ENCODE data around the gene B9D2. TPM values are rescaled to one million over a fixed set of nuclear protein-coding genes. Genes with fewer than 3 reads are reported as not detected.

B9D2 gene
- total RNA-seq, 2 experiments from 2014 or later, result 21.1 to 26.8 TPM

DNA sequence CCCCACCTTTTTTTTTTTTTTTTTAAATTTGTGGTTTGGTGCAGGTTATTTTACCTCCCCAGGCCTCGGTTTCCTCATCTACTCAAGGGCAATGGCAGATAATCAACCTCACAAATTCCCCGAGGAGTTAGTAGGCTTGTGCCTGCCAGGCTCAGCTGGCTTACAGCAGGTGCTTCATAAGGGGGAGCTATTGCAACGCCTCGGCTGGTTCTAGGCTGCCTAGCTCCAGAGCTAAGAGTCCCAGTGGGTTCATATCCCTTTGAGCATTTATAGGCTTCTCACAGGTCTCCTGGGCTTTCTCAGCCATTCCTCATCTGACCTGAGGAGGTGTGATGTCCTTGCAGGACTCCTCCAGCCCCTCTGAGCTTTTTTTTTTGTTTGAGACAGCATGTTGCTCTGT is 44.3 kb upstream of the B9D2 start:
- H3K4me3 ChIP-seq (ENCODE audit: low read length), result no peak overlapping the region
- H3K36me3 Mint-ChIP-seq (ENCODE audit: low read depth), result peaks cover 30% of the 10 kb centered on the region
- intact Hi-C loops (cut with DNase I, micrococcal nuclease), result no loop called here
- peaks cover 15% of the 10 kb centered on the region for H3K4me1 ChIP-seq (ENCODE audit: insufficient read depth, low read length)
- DNase-seq, result no peak
- ChIA-PET CTCF (interaction anchor here (0.7 kb wide), 1 partner anchor 359 kb away, joined by 3 read pairs; no protein-coding TSS in a partner anchor), POLR2A (no interaction called here)
- no peak overlapping the region for H3K27ac ChIP-seq (ENCODE audit: low read depth in 1 of 2, low read length in 2 of 2)
- H3K4me3 Mint-ChIP-seq, result no peak overlapping the region
- no peaks in the 10 kb centered on the region for H3K27me3 ChIP-seq (ENCODE audit: control insufficient read depth in 1 of 2, insufficient read depth in 2 of 2, low read length in 2 of 2)
- H3K27ac Mint-ChIP-seq, result no peak overlapping the region
- H3K27me3 Mint-ChIP-seq, result no peaks in the 10 kb centered on the region
- no peaks in the 10 kb centered on the region for H3K9me3 Mint-ChIP-seq
- no peak for TF ChIP-seq CTCF (IDR thresholded peaks at IDR 0.05)
- no peaks in the 10 kb centered on the region for H3K9me3 ChIP-seq (ENCODE audit: control insufficient read depth in 1 of 2, insufficient read depth in 1 of 2, low read length in 2 of 2)
- ATAC-seq (ENCODE audit: poor library complexity), result no peak
- H3K36me3 ChIP-seq (ENCODE audit: insufficient read depth, low read length), result peaks cover 30% of the 10 kb centered on the region
- peaks cover 15% of the 10 kb centered on the region for H3K4me1 Mint-ChIP-seq (ENCODE audit: low read depth)

GRCh38 chr19:41407271-41407670 is 43.3 kb upstream of the B9D2 start:
- no peaks in the 10 kb centered on the region for H3K9me3 ChIP-seq (ENCODE audit: control insufficient read depth in 1 of 2, insufficient read depth in 1 of 2, low read length in 2 of 2)
- H3K27ac ChIP-seq (ENCODE audit: low read depth in 1 of 2, low read length in 2 of 2), result no peak overlapping the region
- H3K4me1 ChIP-seq (ENCODE audit: insufficient read depth, low read length), result peaks cover 15% of the 10 kb centered on the region
- no peak overlapping the region for H3K4me3 ChIP-seq (ENCODE audit: low read length)
- Mint-ChIP-seq H3K27ac (no peak overlapping the region), H3K36me3 (ENCODE audit: low read depth) (peaks cover 26% of the 10 kb centered on the region), H3K4me3 (no peak overlapping the region), H3K4me1 (ENCODE audit: low read depth) (peaks cover 15% of the 10 kb centered on the region), H3K27me3 (no peaks in the 10 kb centered on the region), H3K9me3 (no peaks in the 10 kb centered on the region)
- no peak for DNase-seq
- H3K36me3 ChIP-seq (ENCODE audit: insufficient read depth, low read length), result peaks cover 25% of the 10 kb centered on the region
- TF ChIP-seq CTCF (IDR thresholded peaks at IDR 0.05), result no peak
- ATAC-seq (ENCODE audit: poor library complexity), result no peak
- intact Hi-C loops (cut with DNase I, micrococcal nuclease), result no loop called here
- ChIA-PET CTCF (no interaction called here), POLR2A (no interaction called here)
- H3K27me3 ChIP-seq (ENCODE audit: control insufficient read depth in 1 of 2, insufficient read depth in 2 of 2, low read length in 2 of 2), result no peaks in the 10 kb centered on the region

DNA sequence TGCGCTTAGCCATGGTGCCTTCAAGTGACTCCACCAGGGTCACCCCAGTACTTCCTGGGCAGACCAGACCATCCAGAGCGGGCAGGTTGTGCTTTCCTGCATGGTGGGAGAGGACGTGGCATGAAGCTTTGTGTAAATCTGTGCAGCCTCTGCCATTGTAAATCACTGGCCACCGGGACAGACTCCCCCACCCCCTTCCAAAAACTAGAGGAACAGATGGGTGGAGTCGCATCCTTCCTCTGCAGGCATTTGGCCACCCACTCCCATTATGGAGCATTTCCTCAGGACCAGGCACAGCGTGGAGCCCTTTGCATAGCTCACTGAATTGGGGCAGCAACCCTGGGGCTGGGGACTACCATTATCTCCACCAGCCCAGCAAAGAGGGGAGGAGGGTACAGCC is 41.8 kb upstream of the B9D2 start:
- DNase-seq (no peak), ATAC-seq (ENCODE audit: poor library complexity) (no peak)
- Histone ChIP-seq H3K27me3 (ENCODE audit: control insufficient read depth in 1 of 2, insufficient read depth in 2 of 2, low read length in 2 of 2) (no peaks in the 10 kb centered on the region), H3K4me3 (ENCODE audit: low read length) (no peak overlapping the region), H3K36me3 (ENCODE audit: insufficient read depth, low read length) (peaks cover 11% of the 10 kb centered on the region), H3K9me3 (ENCODE audit: control insufficient read depth in 1 of 2, insufficient read depth in 1 of 2, low read length in 2 of 2) (no peaks in the 10 kb centered on the region), H3K27ac (ENCODE audit: low read depth in 1 of 2, low read length in 2 of 2) (no peak overlapping the region), H3K4me1 (ENCODE audit: insufficient read depth, low read length) (peaks cover 19% of the 10 kb centered on the region)
- Mint-ChIP-seq H3K27ac (no peak overlapping the region), H3K27me3 (no peaks in the 10 kb centered on the region), H3K9me3 (no peaks in the 10 kb centered on the region), H3K36me3 (ENCODE audit: low read depth) (peaks cover 22% of the 10 kb centered on the region), H3K4me3 (no peak overlapping the region), H3K4me1 (ENCODE audit: low read depth) (peaks cover 26% of the 10 kb centered on the region)
- TF ChIP-seq CTCF (IDR thresholded peaks at IDR 0.05), result no peak
- CTCF ChIA-PET, result no interaction called here
- intact Hi-C loops (cut with DNase I, micrococcal nuclease), result no loop called here
- POLR2A ChIA-PET, result no interaction called here
